Measurements from ENCODE around the gene CIB4.

The CIB4 gene

DNA sequence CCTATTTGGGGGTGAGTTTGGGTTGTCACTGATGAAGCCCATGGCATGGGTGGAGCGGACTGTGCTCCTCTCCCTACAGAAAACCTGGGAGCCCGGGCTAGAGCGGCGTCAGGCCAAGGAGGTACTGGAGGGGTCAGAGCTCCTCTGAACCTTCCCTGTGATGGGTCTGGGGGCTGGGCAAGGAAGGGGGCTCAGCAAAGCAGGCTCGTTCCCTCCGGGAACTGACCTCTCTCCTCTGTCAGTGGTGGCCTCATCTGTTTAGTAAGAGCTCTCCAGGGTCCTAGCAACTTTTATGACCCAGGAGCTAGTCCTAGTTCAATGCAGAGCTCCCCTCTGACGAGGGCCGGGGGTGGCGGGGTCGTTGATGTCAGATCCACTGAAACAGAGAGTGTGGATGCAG, 100.9 kb downstream of the CIB4 start:
- no peak for DNase-seq

DNA sequence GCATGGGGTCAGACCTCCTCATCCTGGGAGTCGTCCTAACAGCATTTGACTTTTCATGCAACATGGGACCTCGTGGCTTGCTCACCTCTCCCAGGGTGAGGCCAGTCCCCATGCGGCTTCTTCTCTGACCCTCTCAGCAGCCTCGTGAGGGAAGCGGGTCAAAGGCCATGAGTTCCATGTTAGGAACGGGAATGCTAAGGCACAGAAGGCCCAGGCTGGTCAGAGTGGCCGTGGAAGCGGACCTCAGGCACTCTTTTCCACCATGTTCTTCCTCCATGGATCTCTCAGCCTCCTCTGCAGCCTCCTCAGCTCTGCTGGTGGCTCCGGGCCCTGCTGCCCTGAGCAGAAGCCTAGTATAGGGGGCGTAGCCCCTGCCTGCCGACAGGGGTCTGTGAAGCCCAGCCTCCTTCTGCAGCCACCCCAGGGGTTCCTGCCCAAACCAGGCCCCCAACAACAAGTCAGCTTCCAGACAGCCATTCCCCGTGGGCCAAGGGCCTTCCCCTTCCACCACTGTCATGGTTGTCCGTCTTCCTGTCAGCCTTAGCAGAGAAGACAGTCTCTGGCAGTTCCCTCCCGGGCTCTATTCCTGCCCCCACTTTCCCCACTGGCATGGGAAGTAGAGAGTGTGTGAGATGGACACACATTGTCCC, 103.2 kb downstream of the CIB4 start:
- no peak for DNase-seq

DNA sequence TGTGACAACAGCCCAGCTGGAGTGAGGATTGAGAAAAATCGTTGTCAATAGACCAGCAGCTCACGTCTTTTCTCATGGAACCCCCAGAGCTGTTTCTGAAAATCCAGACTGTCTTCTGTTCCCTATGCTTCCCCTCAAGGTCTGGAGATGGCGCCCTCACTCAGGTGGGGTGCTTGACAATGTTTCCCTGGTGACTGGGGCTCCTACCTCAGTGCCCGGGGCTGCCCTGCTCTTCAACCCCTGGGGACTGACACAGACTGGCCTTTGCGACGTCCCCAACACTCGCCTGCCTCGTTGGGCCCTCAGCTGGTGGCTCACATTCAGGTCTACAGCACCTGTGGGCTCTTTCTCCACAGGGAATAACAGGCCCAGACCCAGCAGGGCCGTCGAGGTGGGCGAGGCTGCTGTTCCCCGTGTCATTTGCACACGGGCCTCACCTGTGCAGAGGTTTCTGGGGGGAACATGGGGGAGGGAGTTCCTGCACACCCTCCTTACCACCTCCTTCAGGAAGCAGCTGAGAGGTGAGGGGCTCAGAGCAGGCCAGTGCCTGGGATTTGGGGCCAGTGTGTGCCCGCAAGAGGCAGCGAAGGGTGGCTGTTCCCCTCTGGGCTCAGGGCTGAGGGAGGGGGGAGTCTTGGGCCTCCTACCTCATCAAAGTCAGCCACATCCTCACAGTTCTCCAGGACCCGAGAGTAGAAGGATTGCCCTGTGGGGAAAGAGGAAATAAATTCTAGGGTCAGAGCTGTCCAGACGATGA, 103.9 kb downstream of the CIB4 start:
- no peak for DNase-seq

DNA sequence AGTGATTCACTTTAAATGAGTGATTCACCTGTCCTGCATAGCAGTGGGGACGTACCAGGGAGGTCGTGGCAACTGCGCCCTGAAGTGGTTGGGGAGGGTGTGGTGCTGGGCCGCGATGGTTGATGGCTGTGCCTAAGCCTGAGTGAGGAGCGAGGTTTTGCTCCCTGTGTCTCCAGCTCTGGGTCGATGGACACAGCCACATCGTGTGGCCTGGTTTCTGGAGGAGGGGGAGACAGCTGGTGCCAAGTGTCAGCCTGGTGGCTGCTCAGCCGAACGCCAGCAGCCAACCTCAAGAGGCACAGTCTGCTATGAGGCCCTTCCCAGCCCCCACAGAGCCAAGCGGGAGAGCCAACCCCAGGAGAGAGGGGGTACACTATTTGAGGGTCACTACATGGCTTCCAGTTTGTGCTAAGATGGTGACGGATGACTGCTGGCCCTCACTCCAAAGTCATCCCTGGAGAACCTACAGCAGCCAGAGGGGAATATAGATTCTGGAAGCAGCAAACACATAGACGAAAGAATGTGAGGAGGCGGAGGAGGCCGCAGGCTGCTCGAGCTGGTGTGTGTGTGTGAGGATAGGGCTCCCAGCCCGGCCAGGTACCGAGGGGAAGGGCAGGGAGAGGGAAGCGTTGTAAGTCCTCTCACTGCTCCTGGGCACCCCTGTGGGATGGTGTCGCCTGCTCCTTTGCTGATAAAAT, 104.6 kb downstream of the CIB4 start:
- no peak for DNase-seq

DNA sequence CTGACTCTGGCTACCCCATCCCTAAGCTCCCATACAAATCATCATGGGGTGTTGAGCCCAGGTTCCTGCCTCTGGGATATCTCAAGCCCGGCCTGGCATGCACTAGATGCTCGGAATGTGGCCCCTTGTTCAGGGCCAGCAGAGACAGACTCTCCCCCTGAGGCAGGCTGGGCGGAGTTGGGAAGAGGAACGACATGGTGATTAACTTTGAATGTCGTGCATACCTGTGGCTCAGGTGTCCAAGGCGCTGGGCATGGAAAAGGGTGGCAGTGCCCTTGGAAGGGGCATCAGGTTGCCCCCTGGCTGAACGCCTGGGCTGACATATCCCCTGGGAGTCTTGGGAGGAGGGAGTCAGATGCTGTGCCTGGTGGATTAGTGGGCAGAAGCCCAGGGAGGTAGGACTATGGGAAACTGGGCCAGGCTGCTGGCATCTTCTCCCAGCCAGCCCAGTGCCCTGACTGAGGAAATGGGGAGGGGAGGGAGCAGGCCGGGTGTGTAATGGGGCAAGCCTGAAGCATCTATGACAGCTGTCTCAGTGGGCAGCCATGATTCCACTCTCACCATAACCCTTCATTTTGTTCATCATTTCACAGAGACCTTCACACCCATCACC, 105.4 kb downstream of the CIB4 start:
- no peak for DNase-seq

DNA sequence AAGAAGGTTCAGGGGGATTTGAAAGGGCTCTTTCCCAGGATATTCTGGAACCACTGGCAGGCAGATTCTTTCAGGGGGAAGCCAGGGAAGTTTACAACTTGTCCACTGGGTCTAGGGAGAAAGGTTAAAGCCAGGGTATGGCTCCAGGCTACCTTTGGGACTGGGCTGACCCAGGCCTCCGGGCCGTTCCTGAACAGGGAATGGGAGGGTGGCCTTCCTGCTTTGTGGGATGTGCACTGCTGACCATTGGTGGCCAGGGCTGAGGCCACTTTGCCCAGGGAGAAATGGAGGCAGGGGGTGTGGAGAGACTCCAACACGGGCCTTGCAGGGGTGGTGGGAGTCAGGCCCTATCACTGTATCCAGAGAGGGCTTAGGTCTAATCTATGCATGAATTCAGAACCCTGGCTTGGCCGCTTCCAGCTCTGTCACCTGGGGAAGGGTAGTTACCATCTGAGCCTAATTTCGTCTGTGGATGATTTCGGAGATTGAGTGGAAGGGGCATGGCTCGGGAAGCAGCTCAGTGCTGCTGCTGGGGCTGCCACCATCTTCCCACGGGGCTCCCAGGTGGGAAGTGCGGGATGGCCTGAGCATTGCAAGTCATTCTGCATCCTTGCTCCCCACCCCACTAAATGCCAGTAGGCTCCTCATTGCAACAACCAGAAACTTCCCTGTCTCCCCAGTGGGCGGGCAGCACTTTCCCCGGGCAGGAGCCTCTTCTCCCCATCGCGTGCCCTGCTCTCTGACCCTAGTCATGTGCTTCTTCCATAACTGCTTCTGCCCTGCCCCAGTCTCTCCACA, 106.1 kb downstream of the CIB4 start:
- DNase-seq = no peak

DNA sequence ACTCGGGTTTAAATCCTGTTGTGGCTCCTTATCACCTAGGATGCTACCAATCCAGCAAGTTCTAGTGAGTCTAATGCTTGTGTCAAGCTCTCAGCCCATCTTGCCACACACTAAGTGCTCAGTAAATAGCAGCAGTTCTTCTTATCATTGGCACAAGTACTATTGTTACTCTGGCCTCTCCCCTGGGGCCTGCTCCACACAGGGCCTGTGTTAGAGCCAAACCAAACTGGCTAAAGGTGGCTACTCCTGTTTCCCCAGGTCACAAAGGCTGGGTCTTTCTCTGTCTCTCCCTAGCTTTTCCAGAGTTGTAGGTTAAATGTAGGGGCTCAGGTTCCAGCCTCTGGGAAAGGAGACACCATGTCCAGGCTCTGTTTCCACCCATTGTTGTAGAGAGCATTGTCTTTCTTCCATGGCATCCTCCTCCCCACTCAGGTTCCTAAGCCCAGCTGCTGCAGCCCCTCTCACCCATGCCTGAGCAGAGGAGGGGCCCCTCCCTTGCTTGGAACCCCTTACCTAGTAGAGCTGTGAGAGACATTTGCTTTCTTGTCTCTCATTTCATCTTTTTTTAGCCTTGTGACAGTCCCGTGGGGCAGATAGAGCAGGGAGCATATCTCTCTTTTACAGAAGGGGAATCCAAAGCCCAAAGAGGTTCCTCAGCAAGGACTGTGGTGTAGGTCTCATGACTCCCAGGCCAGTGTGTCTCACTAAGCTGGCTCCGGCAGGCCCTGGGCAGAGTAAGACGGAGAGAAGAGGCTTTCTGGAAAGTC, 106.9 kb downstream of the CIB4 start:
- no peak for DNase-seq

DNA sequence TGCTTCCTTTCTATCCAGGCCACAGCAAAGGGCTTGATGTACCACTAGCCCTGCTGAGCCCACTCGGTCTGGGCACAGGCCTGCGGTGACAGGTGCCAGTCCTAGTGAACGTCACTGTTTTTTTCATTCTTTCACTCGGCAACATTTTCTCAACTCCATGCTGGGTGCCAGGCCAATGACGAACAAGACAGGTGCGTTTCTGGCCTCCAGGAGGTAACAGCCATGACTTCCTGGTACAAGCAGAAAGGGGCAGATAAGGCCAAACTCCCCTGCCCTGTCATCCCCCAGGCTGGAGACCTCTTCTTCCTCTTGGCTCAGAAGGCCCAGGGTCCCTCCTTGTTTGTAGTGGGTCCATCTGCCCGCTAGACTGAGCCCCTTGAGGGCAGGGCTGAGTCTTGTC, 107.5 kb downstream of the CIB4 start:
- DNase-seq = no peak

GRCh38 chr2:26532301-26533250, 108.6 kb downstream of the CIB4 start:
- DNase-seq = no peak

All from hematopoietic multipotent progenitor cell treated with erythropoietin and hydrocortisone succinate and interleukin-3 and kit ligand, for 6 days (in vitro differentiated cells).